ENCODE results near the gene PRKCH.

Gene PRKCH

DNA sequence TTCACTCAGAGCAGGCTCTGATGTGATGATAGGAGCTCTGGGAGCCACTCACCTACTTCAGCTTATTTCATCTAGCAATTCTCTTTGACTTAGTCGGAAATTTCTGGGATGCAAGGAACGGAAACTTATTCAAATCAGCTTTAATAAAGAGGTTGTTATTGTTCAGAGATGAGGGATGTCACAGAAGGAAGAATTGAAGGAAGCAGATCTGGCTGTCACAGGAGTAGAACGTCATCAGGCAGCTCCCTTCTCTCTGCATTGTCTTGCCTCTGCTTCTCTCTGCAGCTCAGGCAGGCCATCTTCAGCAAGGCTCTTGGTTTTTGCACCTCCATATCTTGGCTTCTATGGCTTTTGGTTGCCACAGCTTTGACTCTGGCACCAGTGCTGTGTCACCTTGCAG is 32.7 kb upstream of the PRKCH start:
- TF ChIP-seq, protein P1, sequence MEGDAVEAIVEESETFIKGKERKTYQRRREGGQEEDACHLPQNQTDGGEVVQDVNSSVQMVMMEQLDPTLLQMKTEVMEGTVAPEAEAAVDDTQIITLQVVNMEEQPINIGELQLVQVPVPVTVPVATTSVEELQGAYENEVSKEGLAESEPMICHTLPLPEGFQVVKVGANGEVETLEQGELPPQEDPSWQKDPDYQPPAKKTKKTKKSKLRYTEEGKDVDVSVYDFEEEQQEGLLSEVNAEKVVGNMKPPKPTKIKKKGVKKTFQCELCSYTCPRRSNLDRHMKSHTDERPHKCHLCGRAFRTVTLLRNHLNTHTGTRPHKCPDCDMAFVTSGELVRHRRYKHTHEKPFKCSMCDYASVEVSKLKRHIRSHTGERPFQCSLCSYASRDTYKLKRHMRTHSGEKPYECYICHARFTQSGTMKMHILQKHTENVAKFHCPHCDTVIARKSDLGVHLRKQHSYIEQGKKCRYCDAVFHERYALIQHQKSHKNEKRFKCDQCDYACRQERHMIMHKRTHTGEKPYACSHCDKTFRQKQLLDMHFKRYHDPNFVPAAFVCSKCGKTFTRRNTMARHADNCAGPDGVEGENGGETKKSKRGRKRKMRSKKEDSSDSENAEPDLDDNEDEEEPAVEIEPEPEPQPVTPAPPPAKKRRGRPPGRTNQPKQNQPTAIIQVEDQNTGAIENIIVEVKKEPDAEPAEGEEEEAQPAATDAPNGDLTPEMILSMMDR (conservative IDR thresholded peaks at IDR 0.05; ENCODE audit: low read depth, low read length), result no peak

GRCh38 chr14:61290701-61291100 is 30.7 kb upstream of the PRKCH start:
- no peak for DNase-seq (ENCODE audit: low read depth)
- no peak overlapping the region for H3K4me3 ChIP-seq (ENCODE audit: low read depth, low read length)
- TF ChIP-seq, protein P1 (conservative IDR thresholded peaks at IDR 0.05; ENCODE audit: low read depth, low read length), result no peak

More for the DNA sequence above, 32.7 kb upstream of the PRKCH start:
- no peak overlapping the region for H3K4me3 ChIP-seq (ENCODE audit: low read depth, low read length)
- no peak for DNase-seq (ENCODE audit: low read depth)

- DNase-seq (ENCODE audit: low read depth), result no peak
- TF ChIP-seq, protein P1 (conservative IDR thresholded peaks at IDR 0.05; ENCODE audit: low read depth, low read length), result no peak
- H3K4me3 ChIP-seq (ENCODE audit: low read depth, low read length), result no peak overlapping the region
Observed at GRCh38 chr14:61296151-61296550, 25.2 kb upstream of the PRKCH start.

GRCh38 chr14:61296719-61297502 is 24.5 kb upstream of the PRKCH start:
- TF ChIP-seq, protein P1 (conservative IDR thresholded peaks at IDR 0.05; ENCODE audit: low read depth, low read length), result peak; percentile 75
- H3K4me3 ChIP-seq (ENCODE audit: low read depth, low read length), result no peak overlapping the region
- peak; percentile 79 for DNase-seq (ENCODE audit: low read depth)

- H3K4me3 ChIP-seq (ENCODE audit: low read depth, low read length), result no peak overlapping the region
- TF ChIP-seq, protein P1 (conservative IDR thresholded peaks at IDR 0.05; ENCODE audit: low read depth, low read length), result no peak
- no peak for DNase-seq (ENCODE audit: low read depth)
Observed at GRCh38 chr14:61297581-61297980, 23.8 kb upstream of the PRKCH start.

DNA sequence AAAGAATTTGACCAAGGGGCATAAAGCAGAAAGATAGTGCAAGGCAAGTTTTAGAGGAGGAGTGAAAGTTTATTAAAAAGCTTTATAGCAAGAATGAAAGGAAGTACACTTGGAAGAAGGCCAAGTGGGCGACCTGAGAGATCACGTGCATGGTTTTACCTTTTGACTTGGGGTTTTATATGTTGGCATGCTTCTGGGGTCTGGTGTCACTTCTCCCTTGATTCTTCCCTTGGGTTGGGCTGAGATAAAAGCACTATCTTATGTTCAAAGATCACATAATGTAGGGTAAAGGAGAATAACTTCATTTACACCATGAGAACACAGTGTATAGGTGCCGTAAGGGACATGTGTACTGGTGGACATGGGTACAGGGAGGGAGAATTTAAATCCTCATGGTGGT is 22.6 kb upstream of the PRKCH start:
- DNase-seq (ENCODE audit: low read depth), result no peak
- TF ChIP-seq, protein P1 (conservative IDR thresholded peaks at IDR 0.05; ENCODE audit: low read depth, low read length), result no peak
- no peak overlapping the region for H3K4me3 ChIP-seq (ENCODE audit: low read depth, low read length)

- TF ChIP-seq, protein P1 (conservative IDR thresholded peaks at IDR 0.05; ENCODE audit: low read depth, low read length), result no peak
- DNase-seq (ENCODE audit: low read depth), result no peak
Observed at GRCh38 chr14:61300209-61300608, 21.2 kb upstream of the PRKCH start.

More at GRCh38 chr14:61300209-61300608, 21.2 kb upstream of the PRKCH start:
- no peak overlapping the region for H3K4me3 ChIP-seq (ENCODE audit: low read depth, low read length)
